GM19372 (cell line): Measurements from ENCODE around the gene ALOXE3.

ENCODE experiments used
- ATAC-seq: cut with Tn5 transposase; IDR thresholded peaks from one replicate; pipeline ENCODE4 v1.9.1; 2021; ENCODE audit warnings: mild to moderate bottlenecking, low read depth, moderate library complexity; ENCODE audit not compliant: unreplicated experiment

ALOXE3 gene

GRCh38 chr17:8056976-8057625 lies 61.2 kb downstream of the ALOXE3 start:
- ATAC-seq = no peak

- ATAC-seq = no peak
These were observed 61.9 kb downstream of the ALOXE3 start for GRCh38 chr17:8056232-8056975.

- no peak for ATAC-seq
These were observed 62.5 kb downstream of the ALOXE3 start for GRCh38 chr17:8055851-8056231.

- no peak for ATAC-seq
These were observed 64.7 kb downstream of the ALOXE3 start for GRCh38 chr17:8053600-8053999.

- ATAC-seq = no peak
These were observed 65.8 kb downstream of the ALOXE3 start for GRCh38 chr17:8052256-8053252.

- no peak for ATAC-seq
These were observed 66.5 kb downstream of the ALOXE3 start for GRCh38 chr17:8051831-8052230.

- no peak for ATAC-seq
These were observed 69.6 kb downstream of the ALOXE3 start for GRCh38 chr17:8048736-8049135.

- no peak for ATAC-seq
These were observed 70.1 kb downstream of the ALOXE3 start for GRCh38 chr17:8048236-8048635.

- no peak for ATAC-seq
These were observed 70.6 kb downstream of the ALOXE3 start for GRCh38 chr17:8047769-8048110.

- no peak for ATAC-seq
These were observed 71.2 kb downstream of the ALOXE3 start for GRCh38 chr17:8046929-8047768.

GRCh38 chr17:8046306-8046928 lies 71.9 kb downstream of the ALOXE3 start:
- ATAC-seq = no peak
